ENCODE data around the gene UCN. TPM values are rescaled to one million over a fixed set of nuclear protein-coding genes. Genes with fewer than 3 reads are reported as not detected.
"Not testable (repeated sequence)": the region's sequence is repeated elsewhere in the genome, so short reads cannot be mapped to it uniquely, and the experiment has no call there.

Gene UCN
- total RNA-seq, 4 donors from 2014 or later, result not detected

DNA sequence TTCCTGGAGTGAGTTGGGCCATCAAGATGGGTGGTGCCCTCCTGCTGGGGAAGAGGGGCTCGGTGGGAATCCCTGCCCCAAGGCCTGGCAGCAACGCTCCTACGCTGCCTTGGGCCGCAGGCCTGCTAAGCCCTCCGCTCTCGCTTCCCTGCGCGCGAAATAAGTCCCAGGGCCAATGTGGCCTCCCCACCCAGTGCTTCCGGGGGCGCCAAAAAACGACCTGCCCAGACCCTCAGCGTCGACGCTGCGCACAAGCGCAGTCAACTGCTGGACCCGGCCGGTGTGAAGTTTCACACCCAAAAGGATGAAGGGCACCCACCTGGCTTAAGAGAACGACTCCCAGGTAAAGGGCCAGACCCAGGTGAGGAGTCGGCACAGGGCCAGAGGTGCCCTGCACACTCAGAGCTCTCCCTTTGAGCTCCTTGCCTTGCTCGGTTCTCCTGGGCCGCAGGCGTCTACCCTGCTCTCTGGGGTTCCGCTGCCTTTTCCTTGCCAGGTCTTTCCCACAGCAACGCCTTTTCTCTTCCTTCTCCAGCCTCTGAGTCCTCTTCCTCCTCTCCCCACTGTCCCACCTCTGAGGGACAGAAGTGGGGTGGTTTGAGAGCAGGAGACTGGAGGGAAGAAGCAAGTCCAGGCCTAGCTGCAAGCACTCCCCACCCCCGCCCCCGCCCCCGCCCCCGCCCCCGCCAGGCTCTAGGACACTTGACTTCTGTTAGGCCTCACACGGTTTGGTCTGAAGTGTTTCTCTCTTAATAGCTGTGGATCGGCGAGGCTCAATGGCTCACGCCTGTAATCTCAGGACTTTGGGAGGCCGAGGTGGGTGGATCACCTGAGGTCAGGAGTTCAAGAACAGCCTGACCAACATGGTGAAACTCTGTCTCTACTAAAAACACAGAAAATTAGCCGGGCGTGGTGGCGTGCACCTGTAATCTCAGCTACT, 32.8 kb downstream of the UCN start, which contains the start of gene DNAJC5G:
Gene DNAJC5G, plus strand, starts transcription at position 223 of the 940 bp plus-strand sequence. CDS start 1,296 bp downstream, outside the sequence.
- no peak within 1 kb of the TSS for H3K27ac ChIP-seq
- H3K36me3 ChIP-seq, result no peaks in the 10 kb centered on the region
- peaks cover 5 to 7% of the 10 kb centered on the region in 2 donors for H3K4me1 ChIP-seq
- no peak within 1 kb of the TSS for H3K4me3 ChIP-seq
- no peaks in the 10 kb centered on the region for H3K27me3 ChIP-seq
- in situ Hi-C loops (cut with MboI; ENCODE audit: low sequenced_read_pairs in 4 of 4) (loop anchor here in 2 of 4 donors (10.0 to 25.0 kb wide), 2 partner anchors 171 to 313 kb away; partner anchors contain the start of gene MAPRE3 (in 2 of the 2)), intact Hi-C loops (cut with DNase I; ENCODE audit: low total_unique reads) (loop anchor here (5.0 kb wide), 1 partner anchor 313 kb away; no protein-coding TSS in a partner anchor)
- no peak for DNase-seq
- no peak for TF ChIP-seq POLR2A (IDR thresholded peaks at IDR 0.05)
- TF ChIP-seq, protein P1, sequence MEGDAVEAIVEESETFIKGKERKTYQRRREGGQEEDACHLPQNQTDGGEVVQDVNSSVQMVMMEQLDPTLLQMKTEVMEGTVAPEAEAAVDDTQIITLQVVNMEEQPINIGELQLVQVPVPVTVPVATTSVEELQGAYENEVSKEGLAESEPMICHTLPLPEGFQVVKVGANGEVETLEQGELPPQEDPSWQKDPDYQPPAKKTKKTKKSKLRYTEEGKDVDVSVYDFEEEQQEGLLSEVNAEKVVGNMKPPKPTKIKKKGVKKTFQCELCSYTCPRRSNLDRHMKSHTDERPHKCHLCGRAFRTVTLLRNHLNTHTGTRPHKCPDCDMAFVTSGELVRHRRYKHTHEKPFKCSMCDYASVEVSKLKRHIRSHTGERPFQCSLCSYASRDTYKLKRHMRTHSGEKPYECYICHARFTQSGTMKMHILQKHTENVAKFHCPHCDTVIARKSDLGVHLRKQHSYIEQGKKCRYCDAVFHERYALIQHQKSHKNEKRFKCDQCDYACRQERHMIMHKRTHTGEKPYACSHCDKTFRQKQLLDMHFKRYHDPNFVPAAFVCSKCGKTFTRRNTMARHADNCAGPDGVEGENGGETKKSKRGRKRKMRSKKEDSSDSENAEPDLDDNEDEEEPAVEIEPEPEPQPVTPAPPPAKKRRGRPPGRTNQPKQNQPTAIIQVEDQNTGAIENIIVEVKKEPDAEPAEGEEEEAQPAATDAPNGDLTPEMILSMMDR (IDR thresholded peaks at IDR 0.05 in 4 of 5, conservative IDR thresholded peaks at IDR 0.05 in 1 of 5), result no peak
- no peaks in the 10 kb centered on the region for H3K9me3 ChIP-seq
- ATAC-seq, result no peak

DNA sequence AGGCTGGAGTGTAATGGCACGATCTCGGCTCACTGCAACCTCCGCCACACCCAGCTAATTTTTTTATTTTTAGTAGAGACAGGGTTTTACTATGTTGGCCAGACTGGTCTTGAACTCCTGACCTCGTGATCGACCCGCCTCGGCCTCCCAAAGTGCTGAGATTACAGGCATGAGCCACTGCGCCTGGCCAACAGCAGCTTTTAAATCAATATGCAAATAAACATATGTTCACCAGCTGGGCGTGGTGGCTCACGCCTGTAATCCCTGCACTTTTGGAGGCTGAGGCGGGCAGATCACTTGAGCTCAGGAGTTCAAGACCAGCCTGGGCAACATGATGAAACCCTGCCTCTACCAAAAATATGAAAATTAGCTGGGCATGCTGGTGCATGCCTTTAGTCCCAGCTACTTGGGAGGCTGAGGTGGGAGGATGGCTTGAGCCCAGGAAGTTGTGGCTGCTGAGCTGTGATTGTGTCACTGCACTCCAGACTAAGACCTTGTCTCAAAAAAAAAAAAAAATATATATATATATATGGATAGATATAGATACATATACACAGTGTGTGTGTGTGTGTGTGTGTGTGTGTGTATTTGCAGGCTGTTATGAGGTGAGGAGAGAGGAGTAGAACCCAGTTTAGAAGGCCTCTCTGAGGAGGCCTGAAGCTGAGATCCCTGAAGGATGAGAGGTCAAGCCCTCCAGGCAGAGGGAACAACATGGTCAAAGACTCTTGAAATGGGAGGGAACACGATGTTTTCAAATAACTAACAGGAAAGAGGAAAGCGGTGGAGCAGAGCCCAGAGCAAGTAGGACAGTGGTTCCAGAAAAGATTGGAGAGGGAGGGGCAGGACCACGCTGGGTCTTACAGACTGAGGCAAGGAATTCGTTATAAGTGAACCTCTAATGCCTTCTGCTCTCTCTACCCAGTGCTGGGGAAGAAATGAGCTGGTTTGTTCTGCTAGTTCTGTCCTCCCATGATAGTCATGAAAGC, 35.4 kb downstream of the UCN start:
- DNase-seq; H3K27me3 ChIP-seq; H3K4me3 ChIP-seq; H3K36me3 ChIP-seq; H3K27ac ChIP-seq; H3K9me3 ChIP-seq; intact Hi-C loops (cut with DNase I; ENCODE audit: low total_unique reads); H3K4me1 ChIP-seq; ATAC-seq: not testable (repeated sequence)
- in situ Hi-C loops (cut with MboI; ENCODE audit: low sequenced_read_pairs in 4 of 4), result loop anchor here in 1 of 4 donors (10.0 kb wide), 1 partner anchor 168 kb away; no protein-coding TSS in a partner anchor

DNA sequence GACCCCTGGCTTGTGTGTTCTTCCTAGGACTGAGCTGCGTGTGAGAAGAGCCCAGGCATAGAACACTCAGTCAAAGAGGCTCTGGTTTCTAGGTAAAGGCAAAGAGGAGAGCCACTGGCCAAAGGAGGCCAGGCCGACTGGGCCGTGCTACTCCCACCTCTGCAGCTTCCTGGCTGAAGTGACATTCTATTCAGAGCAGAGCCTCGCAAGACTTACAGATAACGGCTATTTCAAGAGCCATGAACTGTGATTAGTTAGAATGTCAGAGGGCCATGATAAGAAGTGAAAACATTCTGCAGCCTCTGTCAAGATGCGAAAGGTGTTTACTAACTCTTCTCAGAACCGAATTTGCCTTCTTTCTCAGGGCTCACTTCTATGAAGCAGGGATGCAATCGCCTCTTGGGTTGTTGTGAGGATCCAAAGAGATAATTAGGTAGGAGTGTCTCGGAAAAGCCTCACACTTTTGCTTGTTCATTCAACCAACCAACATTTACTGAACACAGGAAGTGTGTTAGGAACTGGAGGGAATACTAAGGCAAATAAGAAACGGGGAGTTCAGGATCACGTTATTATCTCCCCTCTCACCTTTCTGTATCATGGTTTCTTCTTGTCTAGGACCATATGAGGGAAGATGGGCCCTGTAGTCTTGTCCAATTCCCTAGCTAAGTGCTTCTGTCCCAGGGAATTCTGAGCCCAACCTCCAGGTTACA, 36.5 kb downstream of the UCN start:
- in situ Hi-C loops (cut with MboI; ENCODE audit: low sequenced_read_pairs in 4 of 4) (loop anchor here in 1 of 4 donors (10.0 kb wide), 1 partner anchor 167 kb away; no protein-coding TSS in a partner anchor), intact Hi-C loops (cut with DNase I; ENCODE audit: low total_unique reads) (no loop called here)
- TF ChIP-seq POLR2A (IDR thresholded peaks at IDR 0.05), result no peak
- TF ChIP-seq, protein P1 (IDR thresholded peaks at IDR 0.05 in 4 of 5, conservative IDR thresholded peaks at IDR 0.05 in 1 of 5), result no peak
- no peak overlapping the region for H3K4me3 ChIP-seq
- H3K27ac ChIP-seq, result no peak overlapping the region
- no peaks in the 10 kb centered on the region for H3K4me1 ChIP-seq
- ATAC-seq, result no peak
- peaks cover 0 to 5% (median 3%) of the 10 kb centered on the region in 3 donors for H3K27me3 ChIP-seq
- no peaks in the 10 kb centered on the region for H3K36me3 ChIP-seq
- no peak for DNase-seq
- no peaks in the 10 kb centered on the region for H3K9me3 ChIP-seq

DNA sequence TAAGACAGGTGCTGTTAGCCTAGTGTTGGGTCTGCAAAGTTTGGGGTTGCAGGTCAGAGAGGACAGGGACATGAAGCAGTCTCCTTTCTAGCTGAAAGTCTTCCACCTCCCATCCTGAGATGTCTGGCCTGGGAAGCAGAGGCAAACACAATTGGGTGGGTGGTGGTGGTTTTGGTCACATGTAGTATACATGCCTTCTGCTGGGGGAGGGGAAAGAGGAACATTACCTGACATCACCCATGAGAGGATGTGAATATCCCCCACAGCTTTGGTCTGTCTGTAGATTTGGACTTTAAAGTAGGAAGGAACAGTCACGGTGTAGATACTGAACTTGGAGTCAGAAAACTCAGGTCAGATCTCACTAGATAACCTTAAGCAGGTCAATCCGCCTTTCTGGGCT, 37.6 kb downstream of the UCN start:
- Histone ChIP-seq H3K27me3 (peaks cover 9 to 13% (median 10%) of the 10 kb centered on the region in 3 donors), H3K27ac (no peak overlapping the region)
- intact Hi-C loops (cut with DNase I; ENCODE audit: low total_unique reads), result no loop called here

More for the DNA sequence above, 37.6 kb downstream of the UCN start:
- H3K4me3 ChIP-seq, result no peak overlapping the region
- no peaks in the 10 kb centered on the region for H3K36me3 ChIP-seq
- ATAC-seq (no peak), DNase-seq (no peak)
- no peaks in the 10 kb centered on the region for H3K9me3 ChIP-seq
- H3K4me1 ChIP-seq, result no peaks in the 10 kb centered on the region
- in situ Hi-C loops (cut with MboI; ENCODE audit: low sequenced_read_pairs in 4 of 4), result loop anchor here in 1 of 4 donors (10.0 kb wide), 1 partner anchor 166 kb away; no protein-coding TSS in a partner anchor
- no peak for TF ChIP-seq POLR2A (IDR thresholded peaks at IDR 0.05)
- TF ChIP-seq, protein P1 (IDR thresholded peaks at IDR 0.05 in 4 of 5, conservative IDR thresholded peaks at IDR 0.05 in 1 of 5), result no peak

All from gastrocnemius medialis (tissue), 4 donors.